SK-N-SH (cell line): ENCODE data around the gene PDE2A. TPM values are rescaled to one million over a fixed set of nuclear protein-coding genes. Genes with fewer than 3 reads are reported as not detected.

Experiments
- CTCF ChIA-PET: fragments of 300-600, 350-600 bp; formaldehyde crosslinking; extraction: SDS; loops from one replicate; lab custom pipeline; 2021; lab: Yijun Ruan, JAX
- POLR2A ChIA-PET: fragments of 350-600 bp; sonication (Branson Sonifier 250); formaldehyde crosslinking; extraction: SDS; loops from one replicate; lab custom pipeline; 2020; ENCODE audit warnings: antibody characterized with exemption, inconsistent platforms; lab: Yijun Ruan, JAX
- DNase-seq: peaks from one replicate; pipeline ENCODE4 v3.0.0; 2012
- H2AFZ ChIP-seq: fragments of 200-600 bp; sonication (generic); 2 replicates; pipeline ENCODE4 v1.8.1; 2016; ENCODE audit warnings: antibody characterized with exemption, mild to moderate bottlenecking, low read depth
- H3F3A ChIP-seq: fragments of 200-600 bp; sonication (generic); replicated peaks from 2 replicates; pipeline ENCODE3; 2016; ENCODE audit warnings: antibody characterized with exemption, mild to moderate bottlenecking; ENCODE audit not compliant: insufficient read depth
- H3K27ac ChIP-seq, 2 experiments: fragments of 200-500 bp in 1 of 2; fragments of 200-600 bp in 1 of 2; sonication (Bioruptor generic) in 1 of 2; sonication (generic), shearing (Covaris generic) in 1 of 2; 2 replicates each; pipeline versions ENCODE4 v1.5.1 to v1.6.1; 2014 to 2016; ENCODE audit warnings: low read depth in 2 of 2, inconsistent platforms in 1 of 2, low read length in 1 of 2, mild to moderate bottlenecking in 1 of 2, mixed read lengths in 1 of 2
- H3K27me3 ChIP-seq: fragments of 200-600 bp; sonication (generic), shearing (Covaris generic); 2 replicates; pipeline ENCODE4 v1.6.1; 2016; ENCODE audit warnings: mixed run types; ENCODE audit not compliant: insufficient read depth
- H3K36me3 ChIP-seq, 2 experiments: fragments of 200-500 bp in 1 of 2; fragments of 200-600 bp in 1 of 2; sonication (Bioruptor generic) in 1 of 2; sonication (generic) in 1 of 2; replicated peaks in 1 of 2; 2 replicates each; pipeline versions ENCODE3 to v1.5.1; 2014 to 2016; ENCODE audit warnings: low read length in 1 of 2, mild to moderate bottlenecking in 1 of 2; ENCODE audit not compliant: insufficient read depth in 2 of 2, control insufficient read depth in 1 of 2
- H3K4me1 ChIP-seq, 2 experiments: fragments of 200-500 bp in 1 of 2; fragments of 200-600 bp in 1 of 2; sonication (Bioruptor generic) in 1 of 2; sonication (generic), shearing (Covaris generic) in 1 of 2; 2 replicates each; pipeline versions ENCODE4 v1.5.1 to v1.6.1; 2014 to 2016; ENCODE audit warnings: low read depth in 1 of 2, low read length in 1 of 2, mixed run types in 1 of 2; ENCODE audit not compliant: insufficient read depth in 2 of 2, control insufficient read depth in 1 of 2
- H3K4me2 ChIP-seq: fragments of 200-600 bp; sonication (generic), shearing (Covaris generic); 2 replicates; pipeline ENCODE4 v1.6.1; 2017; ENCODE audit warnings: mixed run types
- H3K4me3 ChIP-seq, 2 experiments: fragments of 200-500 bp in 1 of 2; fragments of 200-600 bp in 1 of 2; sonication (Bioruptor generic) in 1 of 2; sonication (generic), shearing (Covaris generic) in 1 of 2; 2 replicates each; pipeline versions ENCODE4 v1.5.1 to v1.8.1; 2014 to 2016; ENCODE audit warnings: low read depth in 2 of 2, inconsistent platforms in 1 of 2, low read length in 1 of 2, mild to moderate bottlenecking in 1 of 2, mixed read lengths in 1 of 2, moderate library complexity in 1 of 2
- H3K79me2 ChIP-seq: fragments of 200-600 bp; sonication (generic); 2 replicates; pipeline ENCODE4 v1.8.1; 2017; ENCODE audit warnings: mild to moderate bottlenecking; ENCODE audit not compliant: insufficient read depth
- H3K9ac ChIP-seq: fragments of 200-600 bp; sonication (generic); 2 replicates; pipeline ENCODE4 v1.6.1; 2017; ENCODE audit warnings: mixed run types
- H3K9me2 ChIP-seq: fragments of 200-600 bp; sonication (generic); 2 replicates; pipeline ENCODE4 v1.6.1; 2017; ENCODE audit warnings: mixed run types
- H3K9me3 ChIP-seq: fragments of 200-600 bp; sonication (generic); 2 replicates; pipeline ENCODE4 v1.6.1; 2017; ENCODE audit warnings: mixed run types, mild to moderate bottlenecking, moderate library complexity
- H4K20me1 ChIP-seq: fragments of 200-600 bp; sonication (generic); 2 replicates; pipeline ENCODE4 v1.6.1; 2017; ENCODE audit warnings: mild to moderate bottlenecking, mixed run types; ENCODE audit not compliant: insufficient read depth
- FOXJ3 ChIP-seq: sonication (generic); formaldehyde crosslinking; IDR thresholded peaks from 2 replicates; pipeline ENCODE4 v1.5.1; 2020; ENCODE audit warnings: mild to moderate bottlenecking, missing genetic modification reagents
- FOXM1 ChIP-seq: IDR thresholded peaks from 2 replicates; pipeline ENCODE4 v1.4.0; 2012; ENCODE audit warnings: low read depth, mild to moderate bottlenecking
- MXI1 ChIP-seq: IDR thresholded peaks from 2 replicates; pipeline ENCODE4 v1.6.1; 2012; ENCODE audit warnings: mild to moderate bottlenecking, low read depth, low read length, improper control_type of control experiment
- POLR2AphosphoS5 ChIP-seq: IDR thresholded peaks from 2 replicates; pipeline ENCODE4 v1.6.1; 2012; ENCODE audit warnings: low read depth, low read length
- RAD21 ChIP-seq: IDR thresholded peaks from 2 replicates; pipeline ENCODE4 v1.6.1; 2012; ENCODE audit warnings: mild to moderate bottlenecking, low read length
- RCOR1 ChIP-seq: fragments of 150-350 bp; IDR thresholded peaks from 2 replicates; pipeline ENCODE4 v1.6.1; 2017; ENCODE audit warnings: antibody characterized with exemption, low read length
- TAF1 ChIP-seq: IDR thresholded peaks from 2 replicates; pipeline ENCODE4 v1.6.1; 2012; ENCODE audit warnings: low read depth, mild to moderate bottlenecking, low read length, moderate library complexity, borderline replicate concordance
- TCF12 ChIP-seq: IDR thresholded peaks from 2 replicates; pipeline ENCODE4 v1.4.0; 2012
- YY1 ChIP-seq: IDR thresholded peaks from 2 replicates; pipeline ENCODE4 v1.4.0; 2012; ENCODE audit warnings: low read depth, mild to moderate bottlenecking
- ZBTB33 ChIP-seq: IDR thresholded peaks from 2 replicates; pipeline ENCODE4 v1.4.0; 2012; ENCODE audit warnings: low read depth, borderline replicate concordance
- WGBS: methylation state at CpG from one replicate; pipeline ENCODE4 v1.1.6; 2017; ENCODE audit warnings: low lambda C conversion rate; 5-methylcytosine and 5-hydroxymethylcytosine counted together
- polyA plus RNA-seq, 3 experiments: library from polyadenylated mRNA; depleted of rRNA; stranded (reverse); fragments of >200 nt; gene quantifications; 2 replicates each; pipeline ENCODE4 v1.2.3, GENCODE V29; 2012
- TF ChIP-seq, protein P1 (sequence below): IDR thresholded peaks from 2 replicates; pipeline ENCODE4 v1.6.1; 2012; ENCODE audit warnings: mild to moderate bottlenecking, low read depth, low read length, moderate library complexity
- TF ChIP-seq, protein P2 (sequence below): IDR thresholded peaks from 2 replicates; pipeline ENCODE4 v1.4.0; 2012; ENCODE audit warnings: low read depth, borderline replicate concordance
- TF ChIP-seq, protein P3 (sequence below): IDR thresholded peaks from 2 replicates; pipeline ENCODE4; 2012
- TF ChIP-seq, protein P4 (sequence below): fragments of 150-350 bp; IDR thresholded peaks from 2 replicates; pipeline ENCODE4 v1.6.1; 2016; ENCODE audit warnings: mild to moderate bottlenecking, low read depth, low read length
- TF ChIP-seq, protein P5 (sequence below): fragments of 200-600 bp; sonication (generic); IDR thresholded peaks from 2 replicates; pipeline ENCODE4 v1.6.1; 2017; ENCODE audit warnings: antibody characterized with exemption, mild to moderate bottlenecking, moderate library complexity

PDE2A gene
- polyA plus RNA-seq, 1 of the 3 experiments (the other 2 are of a cell fraction): 0.43 TPM

DNA sequence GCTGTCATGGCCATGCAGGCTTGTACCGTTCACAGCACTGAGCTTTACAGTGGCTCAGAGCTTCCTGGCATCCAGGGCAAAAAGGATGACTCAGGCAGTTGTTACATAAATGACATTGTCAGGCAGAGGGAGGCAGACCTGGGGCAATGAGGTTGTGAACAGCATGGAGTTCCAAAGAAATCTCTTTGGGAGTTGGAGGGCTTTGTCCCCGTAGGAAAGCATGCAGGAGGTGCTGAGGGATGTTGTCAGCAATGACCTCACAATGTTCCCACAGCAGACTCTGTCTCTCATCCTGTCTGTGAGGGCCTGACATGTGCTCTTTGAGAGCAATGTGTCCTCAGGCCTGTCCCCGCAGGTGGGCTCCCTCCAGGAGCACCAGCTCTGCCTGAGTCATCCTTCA lies 25.9 kb upstream of the PDE2A start:
- TF ChIP-seq TAF1: no peak
- TF ChIP-seq, protein P1, sequence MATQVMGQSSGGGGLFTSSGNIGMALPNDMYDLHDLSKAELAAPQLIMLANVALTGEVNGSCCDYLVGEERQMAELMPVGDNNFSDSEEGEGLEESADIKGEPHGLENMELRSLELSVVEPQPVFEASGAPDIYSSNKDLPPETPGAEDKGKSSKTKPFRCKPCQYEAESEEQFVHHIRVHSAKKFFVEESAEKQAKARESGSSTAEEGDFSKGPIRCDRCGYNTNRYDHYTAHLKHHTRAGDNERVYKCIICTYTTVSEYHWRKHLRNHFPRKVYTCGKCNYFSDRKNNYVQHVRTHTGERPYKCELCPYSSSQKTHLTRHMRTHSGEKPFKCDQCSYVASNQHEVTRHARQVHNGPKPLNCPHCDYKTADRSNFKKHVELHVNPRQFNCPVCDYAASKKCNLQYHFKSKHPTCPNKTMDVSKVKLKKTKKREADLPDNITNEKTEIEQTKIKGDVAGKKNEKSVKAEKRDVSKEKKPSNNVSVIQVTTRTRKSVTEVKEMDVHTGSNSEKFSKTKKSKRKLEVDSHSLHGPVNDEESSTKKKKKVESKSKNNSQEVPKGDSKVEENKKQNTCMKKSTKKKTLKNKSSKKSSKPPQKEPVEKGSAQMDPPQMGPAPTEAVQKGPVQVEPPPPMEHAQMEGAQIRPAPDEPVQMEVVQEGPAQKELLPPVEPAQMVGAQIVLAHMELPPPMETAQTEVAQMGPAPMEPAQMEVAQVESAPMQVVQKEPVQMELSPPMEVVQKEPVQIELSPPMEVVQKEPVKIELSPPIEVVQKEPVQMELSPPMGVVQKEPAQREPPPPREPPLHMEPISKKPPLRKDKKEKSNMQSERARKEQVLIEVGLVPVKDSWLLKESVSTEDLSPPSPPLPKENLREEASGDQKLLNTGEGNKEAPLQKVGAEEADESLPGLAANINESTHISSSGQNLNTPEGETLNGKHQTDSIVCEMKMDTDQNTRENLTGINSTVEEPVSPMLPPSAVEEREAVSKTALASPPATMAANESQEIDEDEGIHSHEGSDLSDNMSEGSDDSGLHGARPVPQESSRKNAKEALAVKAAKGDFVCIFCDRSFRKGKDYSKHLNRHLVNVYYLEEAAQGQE: no peak
- no peak for TF ChIP-seq YY1
- TF ChIP-seq, protein P2, sequence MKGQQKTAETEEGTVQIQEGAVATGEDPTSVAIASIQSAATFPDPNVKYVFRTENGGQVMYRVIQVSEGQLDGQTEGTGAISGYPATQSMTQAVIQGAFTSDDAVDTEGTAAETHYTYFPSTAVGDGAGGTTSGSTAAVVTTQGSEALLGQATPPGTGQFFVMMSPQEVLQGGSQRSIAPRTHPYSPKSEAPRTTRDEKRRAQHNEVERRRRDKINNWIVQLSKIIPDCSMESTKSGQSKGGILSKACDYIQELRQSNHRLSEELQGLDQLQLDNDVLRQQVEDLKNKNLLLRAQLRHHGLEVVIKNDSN: no peak
- no peak for TF ChIP-seq RAD21
- TF ChIP-seq, protein P3, sequence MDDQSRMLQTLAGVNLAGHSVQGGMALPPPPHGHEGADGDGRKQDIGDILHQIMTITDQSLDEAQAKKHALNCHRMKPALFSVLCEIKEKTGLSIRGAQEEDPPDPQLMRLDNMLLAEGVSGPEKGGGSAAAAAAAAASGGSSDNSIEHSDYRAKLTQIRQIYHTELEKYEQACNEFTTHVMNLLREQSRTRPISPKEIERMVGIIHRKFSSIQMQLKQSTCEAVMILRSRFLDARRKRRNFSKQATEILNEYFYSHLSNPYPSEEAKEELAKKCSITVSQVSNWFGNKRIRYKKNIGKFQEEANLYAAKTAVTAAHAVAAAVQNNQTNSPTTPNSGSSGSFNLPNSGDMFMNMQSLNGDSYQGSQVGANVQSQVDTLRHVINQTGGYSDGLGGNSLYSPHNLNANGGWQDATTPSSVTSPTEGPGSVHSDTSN: 0 out of 2 replicates have a peak, but pooled peaks have one; percentile 12
- no peak for TF ChIP-seq MXI1
- DNase-seq: no peak
- Histone ChIP-seq H3K9ac (no peak overlapping the region), H3K9me3 (no peaks in the 10 kb centered on the region), H3F3A (no peaks in the 10 kb centered on the region), H3K4me2 (no peak overlapping the region; the same call in 1 of the 2 replicates), H3K9me2 (no peaks in the 10 kb centered on the region), H3K79me2 (no peaks in the 10 kb centered on the region), H2AFZ (no peak overlapping the region), H4K20me1 (no peaks in the 10 kb centered on the region), H3K36me3 (peaks cover 0 to 50% of the 10 kb centered on the region in 2 experiments), H3K27ac (no peak overlapping the region), H3K27me3 (no peaks in the 10 kb centered on the region), H3K4me3 (no peak overlapping the region), H3K4me1 (peaks cover 0 to 9% of the 10 kb centered on the region in 2 experiments; a peak in 1 of 4 replicates)
- POLR2A ChIA-PET: no interaction called here
- 56% methylated on average over 3 of the region's 3 CpGs for WGBS
- CTCF ChIA-PET: interaction anchor here (1.1 to 3.7 kb wide), 4 partner anchors 16 to 723 kb away, joined by 3 to 36 read pairs (median 4); no protein-coding TSS in a partner anchor

- WGBS: 96% methylated on average over 12 of the region's 16 CpGs
- ChIA-PET CTCF (interaction anchor here (0.7 to 3.7 kb wide), 3 partner anchors 14 to 27 kb away, joined by 3 to 36 read pairs (median 3); no protein-coding TSS in a partner anchor), POLR2A (no interaction called here)
- no peak overlapping the region for H3K4me2 ChIP-seq
- no peaks in the 10 kb centered on the region; a peak in 1 of 4 replicates for H3K4me1 ChIP-seq
- H3K9ac ChIP-seq: no peak overlapping the region
- H3K36me3 ChIP-seq: peaks cover 4 to 63% of the 10 kb centered on the region in 2 experiments
- H3K79me2 ChIP-seq: no peaks in the 10 kb centered on the region
- H2AFZ ChIP-seq: no peak overlapping the region
- DNase-seq: no peak
- no peaks in the 10 kb centered on the region for H4K20me1 ChIP-seq
- H3F3A ChIP-seq: no peaks in the 10 kb centered on the region
- no peak overlapping the region for H3K4me3 ChIP-seq
- H3K27ac ChIP-seq: no peak overlapping the region
- no peaks in the 10 kb centered on the region for H3K9me2 ChIP-seq
- no peaks in the 10 kb centered on the region for H3K27me3 ChIP-seq
- H3K9me3 ChIP-seq: no peaks in the 10 kb centered on the region
- TF ChIP-seq, protein P3: no peak
- TF ChIP-seq TCF12 (no peak), FOXM1 (no peak), ZBTB33 (no peak), FOXJ3 (CRISPR knock-in tag) (no peak), POLR2AphosphoS5 (no peak), RCOR1 (no peak)
- TF ChIP-seq, protein P4, sequence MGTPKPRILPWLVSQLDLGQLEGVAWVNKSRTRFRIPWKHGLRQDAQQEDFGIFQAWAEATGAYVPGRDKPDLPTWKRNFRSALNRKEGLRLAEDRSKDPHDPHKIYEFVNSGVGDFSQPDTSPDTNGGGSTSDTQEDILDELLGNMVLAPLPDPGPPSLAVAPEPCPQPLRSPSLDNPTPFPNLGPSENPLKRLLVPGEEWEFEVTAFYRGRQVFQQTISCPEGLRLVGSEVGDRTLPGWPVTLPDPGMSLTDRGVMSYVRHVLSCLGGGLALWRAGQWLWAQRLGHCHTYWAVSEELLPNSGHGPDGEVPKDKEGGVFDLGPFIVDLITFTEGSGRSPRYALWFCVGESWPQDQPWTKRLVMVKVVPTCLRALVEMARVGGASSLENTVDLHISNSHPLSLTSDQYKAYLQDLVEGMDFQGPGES: no peak
- TF ChIP-seq, protein P5, sequence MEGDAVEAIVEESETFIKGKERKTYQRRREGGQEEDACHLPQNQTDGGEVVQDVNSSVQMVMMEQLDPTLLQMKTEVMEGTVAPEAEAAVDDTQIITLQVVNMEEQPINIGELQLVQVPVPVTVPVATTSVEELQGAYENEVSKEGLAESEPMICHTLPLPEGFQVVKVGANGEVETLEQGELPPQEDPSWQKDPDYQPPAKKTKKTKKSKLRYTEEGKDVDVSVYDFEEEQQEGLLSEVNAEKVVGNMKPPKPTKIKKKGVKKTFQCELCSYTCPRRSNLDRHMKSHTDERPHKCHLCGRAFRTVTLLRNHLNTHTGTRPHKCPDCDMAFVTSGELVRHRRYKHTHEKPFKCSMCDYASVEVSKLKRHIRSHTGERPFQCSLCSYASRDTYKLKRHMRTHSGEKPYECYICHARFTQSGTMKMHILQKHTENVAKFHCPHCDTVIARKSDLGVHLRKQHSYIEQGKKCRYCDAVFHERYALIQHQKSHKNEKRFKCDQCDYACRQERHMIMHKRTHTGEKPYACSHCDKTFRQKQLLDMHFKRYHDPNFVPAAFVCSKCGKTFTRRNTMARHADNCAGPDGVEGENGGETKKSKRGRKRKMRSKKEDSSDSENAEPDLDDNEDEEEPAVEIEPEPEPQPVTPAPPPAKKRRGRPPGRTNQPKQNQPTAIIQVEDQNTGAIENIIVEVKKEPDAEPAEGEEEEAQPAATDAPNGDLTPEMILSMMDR: no peak
These were observed 23.6 kb upstream of the PDE2A start for GRCh38 chr11:72697814-72698213.
